ENCODE results near the gene PCDHAC1. TPM values are rescaled to one million over a fixed set of nuclear protein-coding genes. Genes with fewer than 3 reads are reported as not detected.

The PCDHAC1 gene
- total RNA-seq, 1 experiment from 2014 or later: 1.0 TPM

DNA sequence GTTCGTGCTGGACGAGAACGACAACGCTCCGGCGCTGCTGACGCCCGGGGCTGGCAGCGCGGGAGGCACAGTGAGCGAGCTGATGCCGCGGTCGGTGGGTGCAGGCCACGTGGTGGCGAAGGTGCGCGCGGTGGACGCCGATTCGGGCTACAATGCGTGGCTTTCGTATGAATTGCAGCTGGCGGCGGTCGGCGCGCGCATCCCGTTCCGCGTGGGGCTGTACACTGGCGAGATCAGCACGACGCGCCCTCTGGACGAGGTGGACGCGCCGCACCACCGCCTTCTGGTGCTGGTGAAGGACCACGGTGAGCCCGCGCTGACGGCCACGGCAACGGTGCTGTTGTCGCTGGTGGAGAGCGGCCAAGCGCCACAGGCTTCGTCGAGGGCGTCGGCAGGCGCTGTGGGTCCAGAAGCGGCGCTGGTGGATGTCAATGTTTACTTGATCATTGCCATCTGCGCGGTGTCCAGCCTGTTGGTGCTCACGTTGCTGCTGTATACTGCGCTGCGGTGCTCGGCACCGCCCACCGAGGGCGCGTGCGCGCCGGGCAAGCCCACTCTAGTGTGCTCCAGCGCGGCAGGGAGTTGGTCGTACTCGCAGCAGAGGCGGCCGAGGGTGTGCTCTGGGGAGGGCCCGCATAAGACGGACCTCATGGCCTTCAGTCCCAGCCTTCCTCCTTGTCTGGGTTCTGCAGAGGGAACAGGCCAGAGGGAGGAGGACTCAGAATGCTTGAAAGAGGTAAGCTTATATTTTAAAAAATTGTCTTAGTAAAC, 42.0 kb upstream of the PCDHAC1 start:
- H3K9me3 ChIP-seq (ENCODE audit: control insufficient read depth in 1 of 2, insufficient read depth in 1 of 2, low read depth in 1 of 2, low read length in 2 of 2): no peaks in the 10 kb centered on the region
- H4K20me1 ChIP-seq (ENCODE audit: insufficient read depth): no peaks in the 10 kb centered on the region
- RAD21 ChIA-PET (ENCODE audit: low non-redundant PET in 1 of 2, low total read pairs in 2 of 2, uncharacterized antibody in 2 of 2, unreplicated experiment in 2 of 2): interaction anchor here (0.9 to 1.6 kb wide), 2 partner anchors 156 kb away, joined by 3 to 8 read pairs; no protein-coding TSS in a partner anchor
- CTCF ChIA-PET: interaction anchor here (1.0 kb wide), 1 partner anchor 156 kb away, joined by 3 read pairs; no protein-coding TSS in a partner anchor
- no peak overlapping the region for H3K4me2 ChIP-seq (ENCODE audit: low read length)
- no TSS peak for BruUV-seq (replicated peaks)
- H3K27ac ChIP-seq (ENCODE audit: low read depth, low read length): no peak overlapping the region
- H3K9me2 ChIP-seq (ENCODE audit: insufficient read depth): no peaks in the 10 kb centered on the region
- H3K9ac ChIP-seq (ENCODE audit: low read length): no peak overlapping the region
- no peaks in the 10 kb centered on the region for H3K36me3 ChIP-seq (ENCODE audit: control insufficient read depth in 1 of 2, insufficient read depth in 2 of 2, low read length in 2 of 2)
- H3K27me3 ChIP-seq (ENCODE audit: insufficient read depth, low read length): no peaks in the 10 kb centered on the region
- POLR2A ChIA-PET: no interaction called here
- ATAC-seq: no peak
- no peak overlapping the region for H3K4me3 ChIP-seq (replicated peaks in 1 of 2; ENCODE audit: low read depth in 1 of 2, low read length in 2 of 2)
- H3K4me1 ChIP-seq (ENCODE audit: control insufficient read depth in 1 of 2, insufficient read depth in 2 of 2, low read length in 2 of 2): no peaks in the 10 kb centered on the region
- no peak for DNase-seq (ENCODE audit: low read depth, low spot score)
- H3K79me2 ChIP-seq (ENCODE audit: insufficient read depth, low read length): no peaks in the 10 kb centered on the region
- TF ChIP-seq, protein P1, sequence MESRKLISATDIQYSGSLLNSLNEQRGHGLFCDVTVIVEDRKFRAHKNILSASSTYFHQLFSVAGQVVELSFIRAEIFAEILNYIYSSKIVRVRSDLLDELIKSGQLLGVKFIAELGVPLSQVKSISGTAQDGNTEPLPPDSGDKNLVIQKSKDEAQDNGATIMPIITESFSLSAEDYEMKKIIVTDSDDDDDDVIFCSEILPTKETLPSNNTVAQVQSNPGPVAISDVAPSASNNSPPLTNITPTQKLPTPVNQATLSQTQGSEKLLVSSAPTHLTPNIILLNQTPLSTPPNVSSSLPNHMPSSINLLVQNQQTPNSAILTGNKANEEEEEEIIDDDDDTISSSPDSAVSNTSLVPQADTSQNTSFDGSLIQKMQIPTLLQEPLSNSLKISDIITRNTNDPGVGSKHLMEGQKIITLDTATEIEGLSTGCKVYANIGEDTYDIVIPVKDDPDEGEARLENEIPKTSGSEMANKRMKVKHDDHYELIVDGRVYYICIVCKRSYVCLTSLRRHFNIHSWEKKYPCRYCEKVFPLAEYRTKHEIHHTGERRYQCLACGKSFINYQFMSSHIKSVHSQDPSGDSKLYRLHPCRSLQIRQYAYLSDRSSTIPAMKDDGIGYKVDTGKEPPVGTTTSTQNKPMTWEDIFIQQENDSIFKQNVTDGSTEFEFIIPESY (IDR thresholded peaks at IDR 0.05; ENCODE audit: extremely low read depth, insufficient replicate concordance, low read length): no peak
- TF ChIP-seq, protein P2, sequence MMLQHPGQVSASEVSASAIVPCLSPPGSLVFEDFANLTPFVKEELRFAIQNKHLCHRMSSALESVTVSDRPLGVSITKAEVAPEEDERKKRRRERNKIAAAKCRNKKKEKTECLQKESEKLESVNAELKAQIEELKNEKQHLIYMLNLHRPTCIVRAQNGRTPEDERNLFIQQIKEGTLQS (IDR thresholded peaks at IDR 0.05): no peak
- TF ChIP-seq FOSL1 (IDR thresholded peaks at IDR 0.05; ENCODE audit: low read depth) (no peak), YY1 (IDR thresholded peaks at IDR 0.05; ENCODE audit: extremely low read depth, insufficient replicate concordance, low read depth, low read length) (no peak), SIN3A (IDR thresholded peaks at IDR 0.05; ENCODE audit: low read depth) (no peak), EGR1 (IDR thresholded peaks at IDR 0.05; ENCODE audit: low read depth) (no peak), ZNF274 (IDR thresholded peaks at IDR 0.05; ENCODE audit: low read depth, low read length) (no peak), EZH2 (IDR thresholded peaks at IDR 0.05) (no peak), CEBPB (IDR thresholded peaks at IDR 0.05; ENCODE audit: low read depth) (no peak), ZFX (IDR thresholded peaks at IDR 0.05) (no peak), POLR2AphosphoS5 (IDR thresholded peaks at IDR 0.05; ENCODE audit: low read depth, low read length) (no peak)
- TF ChIP-seq, protein P3, sequence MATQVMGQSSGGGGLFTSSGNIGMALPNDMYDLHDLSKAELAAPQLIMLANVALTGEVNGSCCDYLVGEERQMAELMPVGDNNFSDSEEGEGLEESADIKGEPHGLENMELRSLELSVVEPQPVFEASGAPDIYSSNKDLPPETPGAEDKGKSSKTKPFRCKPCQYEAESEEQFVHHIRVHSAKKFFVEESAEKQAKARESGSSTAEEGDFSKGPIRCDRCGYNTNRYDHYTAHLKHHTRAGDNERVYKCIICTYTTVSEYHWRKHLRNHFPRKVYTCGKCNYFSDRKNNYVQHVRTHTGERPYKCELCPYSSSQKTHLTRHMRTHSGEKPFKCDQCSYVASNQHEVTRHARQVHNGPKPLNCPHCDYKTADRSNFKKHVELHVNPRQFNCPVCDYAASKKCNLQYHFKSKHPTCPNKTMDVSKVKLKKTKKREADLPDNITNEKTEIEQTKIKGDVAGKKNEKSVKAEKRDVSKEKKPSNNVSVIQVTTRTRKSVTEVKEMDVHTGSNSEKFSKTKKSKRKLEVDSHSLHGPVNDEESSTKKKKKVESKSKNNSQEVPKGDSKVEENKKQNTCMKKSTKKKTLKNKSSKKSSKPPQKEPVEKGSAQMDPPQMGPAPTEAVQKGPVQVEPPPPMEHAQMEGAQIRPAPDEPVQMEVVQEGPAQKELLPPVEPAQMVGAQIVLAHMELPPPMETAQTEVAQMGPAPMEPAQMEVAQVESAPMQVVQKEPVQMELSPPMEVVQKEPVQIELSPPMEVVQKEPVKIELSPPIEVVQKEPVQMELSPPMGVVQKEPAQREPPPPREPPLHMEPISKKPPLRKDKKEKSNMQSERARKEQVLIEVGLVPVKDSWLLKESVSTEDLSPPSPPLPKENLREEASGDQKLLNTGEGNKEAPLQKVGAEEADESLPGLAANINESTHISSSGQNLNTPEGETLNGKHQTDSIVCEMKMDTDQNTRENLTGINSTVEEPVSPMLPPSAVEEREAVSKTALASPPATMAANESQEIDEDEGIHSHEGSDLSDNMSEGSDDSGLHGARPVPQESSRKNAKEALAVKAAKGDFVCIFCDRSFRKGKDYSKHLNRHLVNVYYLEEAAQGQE (IDR thresholded peaks at IDR 0.05; ENCODE audit: low read depth): no peak
- no peak overlapping the region for H2AFZ ChIP-seq (ENCODE audit: low read depth, low read length, poor library complexity, severe bottlenecking)
- intact Hi-C loops (cut with micrococcal nuclease): no loop called here
